Central memory CD8-positive, alpha-beta T cell (primary cell): ENCODE results near the gene DPYSL3.

ENCODE experiments used
- ATAC-seq: fragments of 150-1000 bp; cut with Tn5 transposase; replicated peaks from 2 replicates; pipeline ENCODE4 v1.10.0; 2022; ENCODE audit warnings: mild to moderate bottlenecking, moderate FRiP score, moderate number of reproducible peaks; ENCODE audit not compliant: poor library complexity, severe bottlenecking; ENCODE audit errors: extremely low read depth
- DNase-seq, 2 donors: peaks; one replicate each; pipeline ENCODE4 v3.0.0; 2021; ENCODE audit warnings: low spot score in 2 of 2
- H3K27ac Mint-ChIP-seq: one replicate; pipeline ENCODE4 v1.8.0; 2022; ENCODE audit warnings: low read depth, mild to moderate bottlenecking, moderate library complexity, mixed read lengths
- H3K27me3 Mint-ChIP-seq: one replicate; pipeline ENCODE4 v1.8.0; 2022; ENCODE audit warnings: mixed read lengths
- H3K36me3 Mint-ChIP-seq: one replicate; pipeline ENCODE4 v1.8.0; 2022; ENCODE audit warnings: mild to moderate bottlenecking, moderate library complexity, mixed read lengths; ENCODE audit not compliant: insufficient read depth
- H3K4me1 Mint-ChIP-seq: one replicate; pipeline ENCODE4 v1.8.0; 2022; ENCODE audit warnings: mixed read lengths
- H3K4me3 Mint-ChIP-seq: one replicate; pipeline ENCODE4 v1.8.0; 2022; ENCODE audit warnings: mild to moderate bottlenecking, moderate library complexity, mixed read lengths
- H3K9me3 Mint-ChIP-seq: one replicate; pipeline ENCODE4 v1.8.0; 2022; ENCODE audit warnings: mixed read lengths

DPYSL3 gene

GRCh38 chr5:147508711-147509040, 1.2 kb downstream of the DPYSL3 start:
- H3K4me3 Mint-ChIP-seq = no peak overlapping the region
- peaks cover 6% of the 10 kb centered on the region for H3K4me1 Mint-ChIP-seq

GRCh38 chr5:147507480-147508126, 2.3 kb downstream of the DPYSL3 start:
- no peak overlapping the region for H3K4me3 Mint-ChIP-seq
- no peaks in the 10 kb centered on the region for H3K9me3 Mint-ChIP-seq
- ATAC-seq = no peak

More at GRCh38 chr5:147508711-147509040, 1.2 kb downstream of the DPYSL3 start:
- ATAC-seq = no peak
- H3K36me3 Mint-ChIP-seq = peaks cover 2% of the 10 kb centered on the region
- no peaks in the 10 kb centered on the region for H3K9me3 Mint-ChIP-seq
- peaks cover 44% of the 10 kb centered on the region for H3K27me3 Mint-ChIP-seq
- no peak for DNase-seq
- no peak overlapping the region for H3K27ac Mint-ChIP-seq

GRCh38 chr5:147504535-147504934, 5.3 kb downstream of the DPYSL3 start:
- DNase-seq (no peak), ATAC-seq (no peak)
- no peaks in the 10 kb centered on the region for H3K9me3 Mint-ChIP-seq
- H3K4me1 Mint-ChIP-seq = no peaks in the 10 kb centered on the region
- peaks cover 24% of the 10 kb centered on the region for H3K27me3 Mint-ChIP-seq
- H3K36me3 Mint-ChIP-seq = no peaks in the 10 kb centered on the region
- no peak overlapping the region for H3K4me3 Mint-ChIP-seq
- H3K27ac Mint-ChIP-seq = no peak overlapping the region

More at GRCh38 chr5:147507480-147508126, 2.3 kb downstream of the DPYSL3 start:
- peaks cover 2% of the 10 kb centered on the region for H3K36me3 Mint-ChIP-seq
- H3K4me1 Mint-ChIP-seq = peaks cover 6% of the 10 kb centered on the region
- DNase-seq = no peak
- no peak overlapping the region for H3K27ac Mint-ChIP-seq
- peaks cover 44% of the 10 kb centered on the region for H3K27me3 Mint-ChIP-seq

GRCh38 chr5:147504011-147504410, 5.9 kb downstream of the DPYSL3 start:
- Mint-ChIP-seq H3K27me3 (peaks cover 22% of the 10 kb centered on the region), H3K4me3 (no peak overlapping the region), H3K9me3 (no peaks in the 10 kb centered on the region), H3K4me1 (no peaks in the 10 kb centered on the region), H3K36me3 (no peaks in the 10 kb centered on the region), H3K27ac (no peak overlapping the region)
- DNase-seq = no peak
- ATAC-seq = no peak

- H3K36me3 Mint-ChIP-seq = no peaks in the 10 kb centered on the region
- no peak overlapping the region for H3K27ac Mint-ChIP-seq
- ATAC-seq (no peak), DNase-seq (no peak)
- peaks cover 52% of the 10 kb centered on the region for H3K27me3 Mint-ChIP-seq
- no peaks in the 10 kb centered on the region for H3K9me3 Mint-ChIP-seq
- no peaks in the 10 kb centered on the region for H3K4me1 Mint-ChIP-seq
- H3K4me3 Mint-ChIP-seq = no peak overlapping the region
Observed at GRCh38 chr5:147490989-147491388, 18.9 kb downstream of the DPYSL3 start.

- no peak overlapping the region for H3K4me3 Mint-ChIP-seq
- peaks cover 69% of the 10 kb centered on the region for H3K27me3 Mint-ChIP-seq
- DNase-seq = no peak
- H3K9me3 Mint-ChIP-seq = no peaks in the 10 kb centered on the region
- H3K36me3 Mint-ChIP-seq = no peaks in the 10 kb centered on the region
- no peaks in the 10 kb centered on the region for H3K4me1 Mint-ChIP-seq
- ATAC-seq = no peak
- H3K27ac Mint-ChIP-seq = no peak overlapping the region
Observed at GRCh38 chr5:147487031-147487750, 22.7 kb downstream of the DPYSL3 start.

- H3K27me3 Mint-ChIP-seq = peaks cover 66% of the 10 kb centered on the region
- ATAC-seq (no peak), DNase-seq (no peak)
- no peak overlapping the region for H3K27ac Mint-ChIP-seq
- no peak overlapping the region for H3K4me3 Mint-ChIP-seq
- no peaks in the 10 kb centered on the region for H3K9me3 Mint-ChIP-seq
- H3K36me3 Mint-ChIP-seq = no peaks in the 10 kb centered on the region
- no peaks in the 10 kb centered on the region for H3K4me1 Mint-ChIP-seq
Observed at GRCh38 chr5:147485814-147486213, 24.1 kb downstream of the DPYSL3 start.

- peaks cover 65% of the 10 kb centered on the region for H3K27me3 Mint-ChIP-seq
- no peak for DNase-seq
Observed at GRCh38 chr5:147485046-147485445, 24.8 kb downstream of the DPYSL3 start.

GRCh38 chr5:147484708-147485020, 25.2 kb downstream of the DPYSL3 start:
- Mint-ChIP-seq H3K9me3 (no peaks in the 10 kb centered on the region), H3K36me3 (no peaks in the 10 kb centered on the region), H3K4me3 (no peak overlapping the region), H3K27me3 (peaks cover 65% of the 10 kb centered on the region), H3K4me1 (no peaks in the 10 kb centered on the region), H3K27ac (no peak overlapping the region)
- no peak for DNase-seq
- no peak for ATAC-seq

More at GRCh38 chr5:147485046-147485445, 24.8 kb downstream of the DPYSL3 start:
- no peak overlapping the region for H3K27ac Mint-ChIP-seq
- no peaks in the 10 kb centered on the region for H3K9me3 Mint-ChIP-seq
- no peak overlapping the region for H3K4me3 Mint-ChIP-seq
- no peak for ATAC-seq
- no peaks in the 10 kb centered on the region for H3K4me1 Mint-ChIP-seq
- H3K36me3 Mint-ChIP-seq = no peaks in the 10 kb centered on the region

DNA sequence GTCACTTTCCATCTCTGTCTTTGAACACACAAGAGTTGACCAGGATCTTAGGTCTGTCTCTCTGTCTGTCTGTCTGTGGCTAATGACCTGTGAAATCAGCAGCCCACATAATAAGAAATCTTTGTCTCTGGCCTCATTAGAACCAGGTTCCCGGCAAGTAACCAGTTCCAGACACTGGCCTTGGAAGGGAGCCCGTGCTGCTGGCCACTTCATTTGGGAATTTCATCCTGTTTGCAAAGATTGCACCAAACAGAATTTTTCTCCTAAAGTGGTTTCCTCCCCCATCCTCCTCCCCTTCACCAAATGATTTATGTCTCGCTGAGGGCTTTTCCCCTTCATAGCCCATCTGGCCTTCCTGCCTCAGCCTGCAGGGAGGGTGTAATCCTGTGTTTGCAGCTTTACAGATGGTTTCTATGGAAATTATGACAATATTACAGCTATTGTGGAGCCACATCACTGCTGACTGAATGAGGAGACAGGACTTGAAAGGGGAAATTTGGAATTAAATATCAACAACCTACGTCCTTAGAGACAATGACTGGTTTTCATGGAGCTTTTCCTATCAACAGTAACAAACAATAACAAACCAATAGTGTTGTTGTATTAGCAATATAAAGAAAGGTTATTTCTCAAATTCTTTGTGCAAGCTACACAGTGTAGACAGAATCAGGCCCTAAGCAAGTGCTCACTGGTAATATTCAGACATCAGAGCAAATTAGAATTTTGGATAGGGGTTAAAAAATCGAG, 25.7 kb downstream of the DPYSL3 start:
- no peak for DNase-seq
- H3K9me3 Mint-ChIP-seq = no peaks in the 10 kb centered on the region
- peaks cover 68% of the 10 kb centered on the region for H3K27me3 Mint-ChIP-seq
- H3K4me3 Mint-ChIP-seq = no peak overlapping the region
- H3K27ac Mint-ChIP-seq = no peak overlapping the region
- H3K4me1 Mint-ChIP-seq = no peaks in the 10 kb centered on the region
- ATAC-seq = no peak
- no peaks in the 10 kb centered on the region for H3K36me3 Mint-ChIP-seq

DNA sequence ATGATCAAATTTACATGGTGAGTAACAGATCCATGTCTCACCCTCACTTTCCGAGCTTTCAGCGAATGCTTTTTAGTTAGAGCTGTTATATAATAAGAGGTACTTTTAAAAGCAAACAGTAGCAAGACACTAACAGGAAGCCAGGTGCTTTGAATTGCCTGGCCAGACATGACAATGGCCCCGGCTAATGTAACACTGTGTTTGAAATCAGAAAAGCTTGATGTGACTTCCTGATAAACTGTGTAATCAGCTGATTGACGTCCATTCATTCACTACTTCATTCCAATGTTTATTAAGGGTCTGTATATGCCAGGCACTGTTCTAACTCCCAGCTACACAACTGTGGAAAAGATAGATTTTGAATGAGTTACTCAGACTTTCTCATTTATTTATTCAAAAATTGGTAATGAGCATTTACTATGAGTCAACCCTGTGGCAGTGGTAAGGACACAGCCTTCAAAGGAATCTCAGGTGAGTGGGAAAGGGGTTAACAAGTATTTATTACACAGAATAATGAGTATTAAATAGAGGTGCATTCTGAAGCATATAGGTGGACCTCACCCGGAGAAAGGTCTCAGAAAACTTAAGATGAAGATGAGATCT, 26.6 kb downstream of the DPYSL3 start:
- Mint-ChIP-seq H3K27ac (no peak overlapping the region), H3K4me1 (no peaks in the 10 kb centered on the region), H3K4me3 (no peak overlapping the region), H3K9me3 (no peaks in the 10 kb centered on the region), H3K27me3 (peaks cover 76% of the 10 kb centered on the region), H3K36me3 (no peaks in the 10 kb centered on the region)
- ATAC-seq (no peak), DNase-seq (no peak)

- DNase-seq (no peak), ATAC-seq (no peak)
- H3K9me3 Mint-ChIP-seq = no peaks in the 10 kb centered on the region
- no peaks in the 10 kb centered on the region for H3K36me3 Mint-ChIP-seq
- no peaks in the 10 kb centered on the region for H3K4me1 Mint-ChIP-seq
- peaks cover 76% of the 10 kb centered on the region for H3K27me3 Mint-ChIP-seq
- no peak overlapping the region for H3K4me3 Mint-ChIP-seq
- no peak overlapping the region for H3K27ac Mint-ChIP-seq
Observed at GRCh38 chr5:147482706-147483180, 27.1 kb downstream of the DPYSL3 start.
